HepG2 (cell line): ENCODE measurements around the gene TRIM67. TPM values are rescaled to one million over a fixed set of nuclear protein-coding genes. Genes with fewer than 3 reads are reported as not detected.
A peak's percentile ranks its signal among the peaks of the same experiment; 100 is the strongest.

Source experiments
- AKAP8 ChIP-seq: sonication (generic); formaldehyde crosslinking; IDR thresholded peaks from 2 replicates; pipeline ENCODE4 v1.5.1; 2020; ENCODE audit warnings: mild to moderate bottlenecking, missing genetic modification reagents
- CHD4 ChIP-seq: fragments of 200-600 bp; sonication (generic); IDR thresholded peaks from 2 replicates; pipeline ENCODE4 v1.7.0; 2017; ENCODE audit warnings: mild to moderate bottlenecking, low read length, borderline replicate concordance
- EEA1 ChIP-seq: sonication (generic); formaldehyde crosslinking; IDR thresholded peaks from 2 replicates; pipeline ENCODE4 v1.5.1; 2020; ENCODE audit warnings: mild to moderate bottlenecking, missing genetic modification reagents, borderline replicate concordance
- ETV5 ChIP-seq: IDR thresholded peaks from 2 replicates; pipeline ENCODE4 v1.6.1; 2018; ENCODE audit warnings: missing biosample characterization, missing genetic modification reagents, inconsistent platforms, borderline replicate concordance
- FLYWCH1 ChIP-seq: sonication (generic); formaldehyde crosslinking; IDR thresholded peaks from 2 replicates; pipeline ENCODE4 v1.8.1; 2023; ENCODE audit warnings: mild to moderate bottlenecking, missing genetic modification reagents
- HBP1 ChIP-seq: IDR thresholded peaks from 2 replicates; pipeline ENCODE4 v1.6.1; 2016; ENCODE audit warnings: low read depth, control low read depth
- HMGXB4 ChIP-seq, 2 experiments: sonication (generic) in 1 of 2; formaldehyde crosslinking in 1 of 2; IDR thresholded peaks; 2 replicates each; pipeline versions ENCODE4 v1.4.0 to v1.6.1; 2018 to 2020; ENCODE audit warnings: missing genetic modification reagents in 2 of 2, borderline replicate concordance in 1 of 2, low read depth in 1 of 2, mild to moderate bottlenecking in 1 of 2, missing biosample characterization in 1 of 2
- ISX ChIP-seq: sonication (generic); formaldehyde crosslinking; conservative IDR thresholded peaks from 2 replicates; pipeline ENCODE4 v1.5.0; 2020; ENCODE audit warnings: missing genetic modification reagents
- KDM2A ChIP-seq: sonication (generic); formaldehyde crosslinking; IDR thresholded peaks from 2 replicates; pipeline ENCODE4 v1.4.0; 2020; ENCODE audit warnings: low read depth, missing genetic modification reagents, borderline replicate concordance
- LCORL ChIP-seq, 2 experiments: fragments of 450-650 bp in 1 of 2; sonication (generic) in 1 of 2; formaldehyde crosslinking in 1 of 2; IDR thresholded peaks; 2 replicates each; pipeline versions ENCODE4 v1.5.0 to v1.6.1; 2017 to 2020; ENCODE audit warnings: antibody characterized with exemption in 1 of 2, missing genetic modification reagents in 1 of 2
- MBNL3 ChIP-seq: fragments of 250-450 bp; sonication (Bioruptor Pico); conservative IDR thresholded peaks from 2 replicates; pipeline ENCODE4 v1.8.0; 2022; ENCODE audit warnings: mild to moderate bottlenecking, inconsistent platforms
- NFYB ChIP-seq: sonication (generic); formaldehyde crosslinking; IDR thresholded peaks from 2 replicates; pipeline ENCODE4 v1.4.0; 2020; ENCODE audit warnings: missing genetic modification reagents
- NFYC ChIP-seq: IDR thresholded peaks from 2 replicates; pipeline ENCODE4 v1.6.1; 2016; ENCODE audit warnings: missing genetic modification reagents, missing compliant biosample characterization
- TFE3 ChIP-seq: IDR thresholded peaks from 2 replicates; pipeline ENCODE4 v1.6.1; 2016
- ZBTB44 ChIP-seq: sonication (generic); formaldehyde crosslinking; IDR thresholded peaks from 2 replicates; pipeline ENCODE4 v1.4.0; 2020; ENCODE audit warnings: missing genetic modification reagents
- ZEB1 ChIP-seq: IDR thresholded peaks from 2 replicates; pipeline ENCODE4 v1.6.1; 2012; ENCODE audit warnings: mild to moderate bottlenecking, low read depth, inconsistent platforms; ENCODE audit not compliant: insufficient replicate concordance
- ZFP36L1 ChIP-seq: sonication (generic); formaldehyde crosslinking; IDR thresholded peaks from 2 replicates; pipeline ENCODE4 v1.8.0; 2022; ENCODE audit warnings: mild to moderate bottlenecking, missing genetic modification reagents, moderate library complexity
- ZFYVE20 ChIP-seq: sonication (generic); formaldehyde crosslinking; IDR thresholded peaks from 2 replicates; pipeline ENCODE4 v1.8.0; 2023; ENCODE audit warnings: low read depth, mild to moderate bottlenecking, moderate library complexity, missing genetic modification reagents, borderline replicate concordance
- ZNF124 ChIP-seq: sonication (generic); formaldehyde crosslinking; IDR thresholded peaks from 2 replicates; pipeline ENCODE4 v1.4.0; 2020; ENCODE audit warnings: missing genetic modification reagents
- ZNF629 ChIP-seq: sonication (generic); formaldehyde crosslinking; conservative IDR thresholded peaks from 2 replicates; pipeline ENCODE4 v1.5.0; 2020; ENCODE audit warnings: missing genetic modification reagents
- ZNF724P ChIP-seq: sonication (generic); formaldehyde crosslinking; IDR thresholded peaks from 2 replicates; pipeline ENCODE4 v1.8.0; 2022; ENCODE audit warnings: missing genetic modification reagents, borderline replicate concordance
- ZNF747 ChIP-seq: sonication (generic); formaldehyde crosslinking; IDR thresholded peaks from 2 replicates; pipeline ENCODE4 v1.8.1; 2023; ENCODE audit warnings: missing genetic modification reagents, mild to moderate bottlenecking, borderline replicate concordance
- ZSCAN22 ChIP-seq: sonication (generic); formaldehyde crosslinking; IDR thresholded peaks from 2 replicates; pipeline ENCODE4 v1.4.0; 2020; ENCODE audit warnings: mild to moderate bottlenecking, missing genetic modification reagents
- polyA plus RNA-seq, 8 experiments: library from polyadenylated mRNA; depleted of rRNA in 3 of 8; stranded (reverse) in 7 of 8; unstranded in 1 of 8; fragments of >200 nt; fragmentation: Illumina TruSeq in 4 of 8; extraction: Trizol in 4 of 8; gene quantifications; 2 replicates each; pipeline versions ENCODE4 v1.2.1 to v1.2.3, GENCODE V29; 2011 to 2016; ENCODE audit warnings: low read depth in 4 of 8, missing spikeins in 1 of 8, mixed read lengths in 1 of 8; ENCODE audit not compliant: insufficient read depth in 1 of 8
- total RNA-seq, 5 experiments: library from RNA; depleted of rRNA; stranded (reverse); fragments of >200 nt; fragmentation: Illumina TruSeq; extraction: Trizol; gene quantifications; 2 replicates each; pipeline ENCODE4 v1.2.3, GENCODE V29; 2016; ENCODE audit warnings: low read depth in 1 of 5

The TRIM67 gene
- total and polyA plus RNA-seq, 2 of the 13 experiments (the other 11 are each of a cell fraction or from before 2014, with no cell fraction given) = not detected

- TF ChIP-seq MBNL3 (no peak), ZNF124 (CRISPR knock-in tag) (peak; percentile 26; the same call in 1 of the 2 replicates), CHD4 (no peak), ISX (CRISPR knock-in tag) (peak; percentile 81; the same call in 1 of the 2 replicates), ZNF629 (CRISPR knock-in tag) (no peak; the same call in 1 of the 2 replicates), AKAP8 (CRISPR knock-in tag) (no peak), ZNF724P (peak; percentile 62; the same call in 1 of the 2 replicates), ZFP36L1 (0 out of 2 replicates have a peak, but pooled peaks have one; percentile 52), TFE3 (peak; percentile 40; the same call in 1 of the 2 replicates), HBP1 (CRISPR knock-in tag) (peak; percentile 91; the same call in 1 of the 2 replicates), FLYWCH1 (no peak), NFYC (CRISPR knock-in tag) (no peak), ETV5 (no peak), KDM2A (CRISPR knock-in tag) (peak; percentile 79; the same call in 1 of the 2 replicates), ZSCAN22 (peak; percentile 25; the same call in 1 of the 2 replicates), ZEB1 (no peak), ZBTB44 (peak; percentile 93), ZNF747 (CRISPR knock-in tag) (no peak), HMGXB4 (CRISPR knock-in tag; IDR thresholded peaks at IDR 0.05; ENCODE audit: borderline replicate concordance in 1 of 2, low read depth in 1 of 2) (no peak), ZFYVE20 (CRISPR knock-in tag) (peak; percentile 90; the same call in 1 of the 2 replicates), LCORL (IDR thresholded peaks at IDR 0.05) (no peak), LCORL (CRISPR knock-in tag; IDR thresholded peaks at IDR 0.05) (no peak), NFYB (CRISPR knock-in tag) (no peak), EEA1 (CRISPR knock-in tag) (peak; percentile 85)
Measured at GRCh38 chr1:231162297-231162969, 575 bp downstream of the TRIM67 start (continued).
